Measurements from ENCODE around the gene ASTN1.

- TF ChIP-seq CTCF (tag by site-specific recombination; IDR thresholded peaks at IDR 0.05) (no peak), GLI4 (tag by site-specific recombination; IDR thresholded peaks at IDR 0.05) (no peak), ZNF639 (tag by site-specific recombination; IDR thresholded peaks at IDR 0.05) (no peak), ZNF398 (tag by site-specific recombination; IDR thresholded peaks at IDR 0.05) (no peak), ZNF664 (tag by site-specific recombination; IDR thresholded peaks at IDR 0.05) (no peak), SP7 (tag by site-specific recombination; IDR thresholded peaks at IDR 0.05) (no peak), YY1 (tag by site-specific recombination; IDR thresholded peaks at IDR 0.05) (no peak), ZNF140 (tag by site-specific recombination; IDR thresholded peaks at IDR 0.05) (no peak), INSM2 (tag by site-specific recombination; IDR thresholded peaks at IDR 0.05) (no peak), ZNF555 (tag by site-specific recombination; conservative IDR thresholded peaks at IDR 0.05) (no peak), ZNF24 (tag by site-specific recombination; IDR thresholded peaks at IDR 0.05) (no peak)
Measured at GRCh38 chr1:177002891-177003290, 161.6 kb downstream of the ASTN1 start.
